Hematopoietic multipotent progenitor cell (in vitro differentiated cells): ENCODE measurements around the gene GPSM1. TPM values are rescaled to one million over a fixed set of nuclear protein-coding genes. Genes with fewer than 3 reads are reported as not detected.
"Not testable (repeated sequence)": the region's sequence is repeated elsewhere in the genome, so short reads cannot be mapped to it uniquely, and the experiment has no call there.

Experiments used
- DNase-seq, 3 donors: peaks; one replicate each; pipeline ENCODE4 v3.0.0-alpha.2; 2011 to 2015; ENCODE audit warnings: low read depth in 2 of 3, low spot score in 2 of 3
- total RNA-seq: library from RNA; depleted of rRNA; stranded (reverse); fragments of >200 nt; gene quantifications from one replicate; pipeline ENCODE4 v1.2.3, GENCODE V29; 2012

Gene GPSM1
- total RNA-seq, 1 donor: 85.6 TPM

DNA sequence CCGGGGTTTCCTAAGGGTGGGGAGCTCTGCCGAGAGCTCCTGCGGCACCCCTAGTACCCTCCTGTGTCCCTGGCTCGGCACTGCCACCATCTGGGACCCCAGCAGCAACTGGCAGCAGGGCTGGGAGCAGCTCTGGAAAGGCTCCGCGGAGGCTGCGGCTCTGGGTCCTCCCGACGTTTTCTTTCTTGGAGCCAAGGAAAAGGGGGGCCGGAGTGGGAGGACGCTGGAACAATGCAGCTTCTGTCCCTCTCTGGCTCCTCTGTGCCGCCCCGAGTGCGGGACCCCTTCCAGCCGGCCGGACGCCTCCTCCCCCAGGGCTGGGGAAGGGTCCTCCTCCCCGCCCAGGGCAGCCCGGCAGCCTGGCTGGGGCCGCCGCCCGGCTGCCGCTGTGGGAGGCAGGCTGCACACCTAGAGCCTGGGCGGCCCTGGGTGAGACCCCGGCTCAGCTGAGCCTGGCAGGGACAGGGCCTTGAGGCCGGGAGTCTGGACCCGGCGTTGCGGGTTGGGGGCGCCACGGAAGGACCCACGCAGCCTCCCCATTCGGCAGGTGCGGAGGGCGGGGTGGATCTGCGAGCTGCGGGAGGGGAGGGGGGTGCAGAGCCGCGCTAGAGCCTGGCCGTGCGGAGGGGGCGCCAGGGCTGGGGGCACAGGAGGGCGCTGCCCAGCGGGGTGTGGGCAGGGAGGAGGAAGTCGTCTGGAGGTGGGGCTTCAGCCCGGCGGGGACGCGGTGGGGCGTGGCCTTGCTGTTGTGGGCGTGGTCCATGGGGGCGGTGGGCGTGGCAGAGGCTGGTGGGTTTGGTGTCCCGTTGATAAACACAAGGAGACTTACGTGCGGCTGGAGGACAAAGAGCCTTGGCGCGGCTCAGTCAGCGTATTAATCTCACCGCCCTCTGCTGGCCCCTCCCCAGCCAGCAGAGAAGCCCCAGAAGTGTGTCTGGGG lies 15.1 kb downstream of the GPSM1 start:
- DNase-seq: peak in 2 of 3 donors; percentile 88 to 91

DNA sequence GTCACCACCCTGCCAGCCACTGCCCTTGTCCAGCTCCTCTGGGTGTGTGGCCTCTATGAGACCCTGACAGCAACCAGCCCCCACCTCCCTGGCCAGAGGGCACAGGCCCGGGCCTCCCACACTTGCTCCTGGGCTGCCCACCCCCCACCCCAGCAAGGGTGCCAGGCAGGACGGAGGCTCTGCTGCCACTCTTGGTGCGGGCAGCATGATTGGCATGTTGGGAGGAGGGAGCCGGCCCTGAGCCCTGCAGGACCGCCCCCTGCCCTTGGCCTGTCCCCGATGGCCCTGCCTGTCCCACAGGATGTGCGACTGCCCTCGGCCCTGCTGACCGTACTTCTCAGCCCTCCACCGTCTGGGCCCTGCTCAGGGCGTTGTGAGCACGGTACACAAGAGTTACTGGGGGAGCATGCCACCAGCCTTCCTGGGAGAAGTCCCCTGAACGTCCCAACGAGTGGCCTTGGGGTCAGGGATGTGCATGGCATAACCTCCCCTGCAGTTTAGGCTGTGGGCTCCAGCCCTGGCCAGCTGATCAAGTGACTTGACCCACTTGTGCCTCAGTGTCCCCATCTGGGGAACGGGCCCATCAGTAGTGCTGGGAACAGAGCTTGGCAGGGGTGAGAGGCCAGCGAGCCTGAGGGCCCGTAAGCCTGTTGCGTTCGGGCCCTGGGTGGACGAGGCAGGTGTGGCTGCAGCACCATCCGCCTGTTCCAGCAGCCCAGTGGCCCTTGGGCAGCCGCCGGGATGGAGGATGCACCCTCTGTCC lies 16.0 kb downstream of the GPSM1 start:
- DNase-seq: no peak

DNA sequence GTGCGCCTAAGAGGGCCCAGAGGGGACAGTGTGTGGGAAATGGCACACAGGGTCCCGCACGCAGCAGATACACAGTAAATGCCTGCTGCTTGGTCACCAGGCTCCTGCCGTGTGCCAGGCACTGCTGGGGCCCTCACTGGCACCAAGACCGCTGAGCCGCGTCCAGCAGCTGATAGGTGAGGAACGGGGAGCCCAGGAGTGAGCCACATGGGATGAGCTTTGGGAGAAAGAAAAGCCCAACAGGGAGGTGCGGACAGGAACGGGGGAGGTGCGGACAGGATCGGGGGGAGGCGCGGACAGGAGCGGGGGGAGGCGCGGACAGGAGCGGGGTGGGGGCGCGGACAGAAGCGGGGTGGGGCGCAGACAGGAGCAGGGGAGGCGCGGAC lies 16.5 kb downstream of the GPSM1 start:
- DNase-seq: no peak

DNA sequence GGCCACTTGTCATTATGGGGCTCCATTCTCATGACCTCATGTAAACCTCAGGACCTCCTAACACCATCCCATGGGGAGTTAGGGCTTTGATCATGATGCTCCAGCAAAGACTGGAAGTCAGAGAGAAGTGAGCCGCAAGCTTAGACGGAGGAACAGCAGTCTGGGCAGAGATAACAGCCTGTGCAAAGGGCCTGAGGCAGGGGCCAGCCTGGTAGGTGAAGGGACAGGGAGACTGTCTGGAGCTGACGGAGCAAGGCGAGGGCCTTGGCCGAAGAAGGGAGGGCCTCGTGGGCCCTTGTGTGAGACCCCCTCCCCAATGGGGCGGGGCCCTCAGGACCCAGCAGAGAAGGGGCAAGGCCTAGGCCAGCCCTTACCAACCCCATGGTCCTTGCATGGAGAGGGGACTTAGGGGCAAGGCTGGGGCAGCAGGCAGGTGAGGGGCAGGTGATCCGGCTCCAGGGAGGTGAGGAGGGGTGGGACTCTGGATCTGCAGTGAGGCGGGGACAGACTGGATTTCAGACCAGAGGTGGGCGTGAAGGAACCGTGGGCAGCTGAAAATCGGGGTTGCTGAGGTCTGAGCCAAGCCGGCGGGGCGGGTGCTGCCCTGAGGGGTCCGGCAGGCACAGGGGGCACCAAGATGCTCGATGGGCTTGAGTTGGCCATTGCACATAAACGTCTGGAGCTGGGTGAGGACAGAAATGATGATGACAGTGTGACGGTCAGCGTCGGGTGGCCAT lies 17.4 kb downstream of the GPSM1 start:
- no peak for DNase-seq

DNA sequence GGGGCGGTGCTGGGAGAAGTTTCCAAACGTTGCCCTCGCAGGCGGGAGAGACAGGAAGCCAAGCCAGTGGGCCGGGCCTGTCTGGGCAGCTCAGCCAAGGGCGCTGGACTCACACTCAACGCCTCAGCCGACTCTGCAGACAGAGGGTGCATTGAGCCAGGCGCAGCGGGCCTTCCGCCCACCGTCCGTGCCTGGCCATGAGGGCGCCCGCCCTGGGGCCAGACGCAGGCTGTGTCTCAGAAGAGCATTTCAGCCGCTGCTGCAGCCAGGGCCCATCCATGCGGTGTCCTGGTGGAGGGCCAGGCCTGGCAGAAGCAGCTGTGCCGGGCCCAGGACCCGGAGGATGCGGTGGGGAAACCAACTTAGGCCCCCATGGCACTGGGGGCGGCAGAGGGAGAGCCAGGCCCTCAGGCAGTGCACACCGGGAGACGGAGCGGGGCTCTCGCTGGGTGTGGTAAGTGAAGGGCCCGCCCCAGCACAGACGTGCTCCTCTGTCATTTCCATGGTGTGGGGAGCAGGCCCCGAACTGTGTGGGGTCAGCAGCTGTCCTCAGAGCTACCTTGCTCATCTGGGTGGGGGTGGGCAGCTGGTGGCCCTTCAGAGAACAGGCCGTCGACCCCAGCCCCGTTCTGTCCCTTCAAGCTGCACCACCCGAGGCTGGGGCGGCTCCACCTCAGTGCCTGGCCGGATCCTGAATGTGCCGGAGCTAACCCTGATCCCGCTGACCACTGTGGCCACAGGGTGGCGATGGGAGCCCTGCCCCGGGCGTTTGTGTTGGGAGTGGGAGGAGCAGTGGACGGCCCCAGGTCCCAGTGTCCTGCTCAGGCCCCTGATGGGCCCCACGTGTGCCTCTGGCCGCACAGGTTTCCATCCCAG lies 18.2 kb downstream of the GPSM1 start:
- DNase-seq: no peak

DNA sequence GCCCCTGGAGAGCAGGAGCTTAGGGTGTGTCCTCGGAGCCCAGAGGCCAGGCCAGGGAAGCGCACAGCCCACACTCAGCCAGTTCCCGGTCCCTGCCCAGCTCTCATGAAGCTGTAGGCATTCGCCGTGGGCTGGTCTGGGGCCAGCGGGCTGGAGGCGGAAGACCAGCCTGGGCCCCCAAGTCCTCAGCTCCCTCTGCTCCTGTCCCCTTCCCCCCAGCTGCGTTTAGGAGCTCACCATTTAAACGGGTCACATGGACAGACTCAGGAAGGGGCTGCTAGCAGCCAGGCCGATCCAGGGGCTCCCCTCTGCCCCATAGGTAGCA lies 18.8 kb downstream of the GPSM1 start:
- no peak for DNase-seq

DNA sequence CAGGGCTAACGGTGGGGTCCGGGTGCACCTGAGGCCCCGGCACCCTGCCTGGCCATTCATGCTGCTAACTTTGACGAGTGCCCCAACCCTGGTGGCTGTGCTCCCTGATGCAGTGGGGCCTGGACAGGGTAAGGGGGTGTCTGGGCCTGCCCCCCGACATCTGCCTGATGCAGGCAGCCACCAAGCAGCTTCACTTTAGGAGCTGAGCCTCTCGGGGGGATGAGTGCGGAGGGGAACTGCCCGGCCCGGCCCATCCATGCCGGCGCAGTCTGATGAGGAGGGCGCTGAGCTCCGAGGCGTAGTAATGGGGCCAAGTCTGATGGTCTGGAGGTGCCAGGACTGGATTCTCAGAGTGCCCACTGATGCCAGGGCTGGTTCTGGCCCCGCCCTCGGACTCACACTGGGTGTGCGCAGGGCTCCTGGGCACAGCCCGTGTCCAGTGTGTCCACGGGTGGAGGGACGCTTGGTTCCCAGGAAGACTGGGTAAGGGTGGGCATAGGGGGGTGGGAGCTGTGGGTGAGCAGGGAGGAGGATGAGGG lies 19.7 kb downstream of the GPSM1 start:
- no peak for DNase-seq

DNA sequence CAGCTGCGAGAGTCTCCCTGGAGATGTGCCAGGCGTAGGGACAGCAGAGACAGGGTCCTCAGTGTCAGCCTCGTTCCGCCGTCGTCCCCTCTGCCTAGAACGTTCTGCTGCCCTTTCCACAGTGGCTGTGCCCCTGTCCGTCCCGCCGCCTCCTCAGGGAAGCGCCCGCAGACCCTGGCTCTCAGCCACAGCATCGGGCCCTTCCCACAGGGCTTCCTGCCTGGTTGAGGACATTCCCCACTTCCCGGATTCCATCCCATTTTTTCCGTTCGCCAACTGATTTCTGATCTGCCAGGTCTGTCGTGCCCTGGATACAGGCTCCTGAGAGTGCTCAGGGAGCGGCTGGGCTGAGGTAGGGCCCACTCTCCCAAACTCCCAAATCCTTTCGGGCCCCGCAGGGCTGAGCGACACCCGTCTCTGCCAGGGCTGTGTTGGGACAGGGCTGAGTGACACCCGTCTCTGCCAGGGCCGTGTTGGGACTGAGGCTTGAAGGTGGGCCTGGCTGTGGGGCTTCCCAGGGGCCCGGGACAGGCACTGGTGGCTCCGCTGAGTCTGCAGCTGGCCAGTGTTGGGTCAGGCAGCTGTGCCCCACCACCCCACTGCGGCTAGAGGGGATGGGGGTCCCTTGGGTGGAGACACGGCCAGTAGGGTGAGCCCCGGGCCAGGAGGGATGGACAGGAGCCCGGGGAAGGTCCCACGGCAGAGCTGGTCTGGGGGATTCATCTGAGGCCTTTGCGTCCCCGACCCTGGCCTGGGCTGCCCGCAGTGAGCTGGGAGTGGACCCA lies 20.3 kb downstream of the GPSM1 start:
- DNase-seq: no peak

DNA sequence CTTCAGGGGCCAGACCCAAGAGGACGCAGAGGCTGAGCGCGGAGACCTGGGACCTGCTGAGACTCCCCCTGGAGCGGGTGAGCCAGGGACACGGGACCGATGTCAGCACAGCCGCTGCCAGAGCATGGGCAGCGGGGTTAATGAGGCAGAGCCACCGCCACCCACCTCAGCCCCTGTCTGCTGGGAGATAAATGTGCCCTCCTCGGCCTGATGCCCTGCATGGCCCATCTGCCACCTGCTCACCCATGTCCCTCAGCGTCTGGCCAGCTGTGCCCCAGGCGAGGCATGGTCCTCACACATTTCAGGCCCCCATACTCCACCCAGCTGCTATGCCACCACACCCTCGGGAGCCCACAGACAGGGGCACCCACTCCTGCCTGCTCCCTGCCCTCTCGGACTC lies 21.4 kb downstream of the GPSM1 start:
- no peak for DNase-seq

DNA sequence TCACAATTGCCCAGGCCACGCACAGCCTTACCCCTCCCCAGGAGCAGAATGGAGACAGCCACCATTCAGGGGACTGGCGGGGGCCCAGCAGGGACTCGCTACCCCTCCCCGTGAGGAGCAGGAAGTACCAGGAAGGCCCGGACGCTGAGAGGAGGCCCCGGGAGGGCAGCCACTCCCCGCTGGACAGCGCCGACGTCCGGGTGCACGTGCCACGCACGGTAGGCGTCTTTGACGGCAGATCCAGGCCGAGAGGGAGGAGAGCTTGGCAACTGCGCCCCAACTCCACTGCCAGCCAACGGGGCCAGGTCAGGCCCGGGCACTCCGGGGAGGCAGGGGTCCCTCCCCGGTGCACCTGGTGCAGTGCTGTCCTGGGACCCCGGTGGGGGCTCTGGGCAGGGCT lies 22.2 kb downstream of the GPSM1 start:
- no peak for DNase-seq

DNA sequence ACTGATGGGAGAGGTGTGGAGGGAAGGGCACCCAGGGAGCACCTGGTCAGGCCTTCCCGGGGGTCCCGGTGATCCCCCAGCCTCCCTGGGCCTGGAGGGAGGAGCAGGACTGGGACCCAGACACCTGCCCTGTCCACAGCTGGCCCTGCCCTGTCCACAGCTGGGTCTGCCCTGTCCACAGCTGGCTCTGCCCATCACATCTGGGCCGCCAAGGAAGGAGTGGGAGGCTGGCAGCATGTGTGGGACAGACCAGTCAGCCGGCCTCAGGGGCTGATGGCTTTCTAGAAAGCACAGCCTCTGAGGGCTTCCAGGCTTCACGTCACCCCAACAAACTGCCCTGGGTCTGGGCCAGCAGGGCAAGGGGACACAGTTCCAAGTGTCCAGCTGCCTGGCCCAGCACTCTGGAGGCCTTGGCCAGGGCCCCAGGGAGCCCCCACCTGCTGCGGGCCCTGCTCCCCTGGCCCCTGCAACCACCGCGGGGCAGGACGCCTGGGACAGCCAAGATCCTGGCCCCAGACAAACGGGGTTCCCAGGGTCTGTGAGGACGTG lies 24.0 kb downstream of the GPSM1 start:
- DNase-seq: no peak

DNA sequence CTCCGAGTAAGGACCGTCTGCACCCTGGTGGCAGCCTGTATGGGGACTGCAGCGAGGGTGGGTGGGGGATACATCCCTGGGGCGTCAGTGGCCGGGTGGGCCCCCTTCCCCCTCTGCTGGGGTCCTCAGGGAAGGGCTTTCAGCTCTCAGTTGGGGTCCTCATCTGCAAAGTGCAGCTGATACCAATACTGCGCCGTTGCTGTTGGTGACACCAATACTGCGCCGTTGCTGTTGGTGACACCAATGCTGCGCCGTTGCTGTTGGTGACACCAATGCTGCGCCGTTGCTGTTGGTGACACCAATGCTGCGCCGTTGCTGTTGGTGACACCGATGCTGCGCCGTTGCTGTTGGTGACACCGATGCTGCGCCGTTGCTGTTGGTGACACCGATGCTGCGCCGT lies 24.5 kb downstream of the GPSM1 start:
- DNase-seq: not testable (repeated sequence)

DNA sequence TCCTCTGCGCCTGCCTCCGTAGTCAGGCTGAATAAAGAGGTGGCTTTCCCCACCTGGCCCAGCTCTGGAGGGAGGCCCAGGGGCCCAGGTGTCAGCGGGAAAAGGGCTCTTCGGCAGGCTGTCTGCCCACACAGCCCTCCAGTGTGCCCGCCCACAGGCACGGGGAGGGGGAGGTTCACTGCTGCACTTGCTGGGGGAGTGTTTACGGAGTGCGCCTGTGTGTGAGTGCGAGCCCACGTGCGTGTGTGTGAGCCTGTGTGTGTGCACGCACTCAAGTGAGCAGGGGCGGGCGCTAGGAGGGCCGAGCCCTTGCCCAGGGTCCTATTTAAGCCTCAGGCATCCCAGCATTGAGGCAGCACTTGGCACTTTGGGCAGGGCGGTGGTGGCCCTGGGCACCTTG lies 25.3 kb downstream of the GPSM1 start:
- no peak for DNase-seq

DNA sequence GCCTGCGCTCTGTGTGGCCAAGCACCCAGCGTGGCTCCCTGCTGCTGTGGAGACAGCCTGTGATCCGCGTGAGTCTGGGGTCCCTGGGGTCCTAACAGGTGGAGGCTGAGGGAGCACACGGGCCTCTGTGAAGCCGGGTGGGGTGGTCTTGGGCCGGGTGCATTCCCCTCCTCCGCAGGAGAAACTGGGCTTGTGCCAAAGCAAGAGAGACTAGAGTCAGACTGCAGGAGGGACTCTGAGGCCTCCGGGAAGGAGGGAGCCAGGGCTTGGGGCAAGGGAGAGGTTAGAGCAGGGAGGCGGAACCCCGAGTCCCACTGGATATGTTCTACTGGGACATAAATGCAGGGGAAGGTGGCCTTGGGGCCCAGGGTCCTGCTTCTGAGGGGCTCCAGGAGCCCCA lies 25.7 kb downstream of the GPSM1 start:
- no peak for DNase-seq

DNA sequence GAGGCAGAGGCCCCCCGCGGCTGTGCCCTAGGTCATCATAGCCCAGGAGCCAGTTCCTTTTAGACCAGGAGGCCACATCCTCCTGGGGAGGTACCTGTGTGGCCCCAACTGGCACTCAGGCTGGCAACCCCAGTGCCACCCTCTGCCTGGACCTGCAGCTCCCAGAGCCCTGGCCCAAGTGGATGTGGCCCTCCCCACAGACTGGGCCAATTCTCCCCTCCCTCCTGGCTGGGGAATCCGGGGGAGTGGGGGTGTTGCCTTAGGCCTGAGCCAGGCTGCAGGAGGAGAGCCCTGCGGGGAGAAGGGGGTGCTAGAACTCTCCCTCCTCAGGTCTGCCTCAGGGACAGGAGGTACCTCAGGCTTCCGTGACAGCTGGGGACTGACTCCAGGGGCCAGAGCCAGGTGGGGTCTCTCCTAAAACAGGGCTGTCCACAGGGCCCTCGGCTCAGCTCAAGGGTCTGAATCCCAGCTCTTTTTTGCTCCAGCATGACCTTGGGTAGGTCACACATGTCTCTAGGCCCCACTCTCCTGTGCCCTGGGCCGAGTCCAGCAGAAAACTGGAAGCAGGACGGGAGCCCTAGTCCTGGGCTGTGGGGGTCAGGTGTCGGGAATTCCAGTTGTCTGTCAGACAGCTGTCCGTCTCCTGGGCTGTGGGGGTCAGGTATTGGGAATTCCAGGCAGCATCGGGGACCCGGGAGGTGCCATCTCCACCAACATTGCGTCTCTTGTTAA lies 26.6 kb downstream of the GPSM1 start:
- no peak for DNase-seq

DNA sequence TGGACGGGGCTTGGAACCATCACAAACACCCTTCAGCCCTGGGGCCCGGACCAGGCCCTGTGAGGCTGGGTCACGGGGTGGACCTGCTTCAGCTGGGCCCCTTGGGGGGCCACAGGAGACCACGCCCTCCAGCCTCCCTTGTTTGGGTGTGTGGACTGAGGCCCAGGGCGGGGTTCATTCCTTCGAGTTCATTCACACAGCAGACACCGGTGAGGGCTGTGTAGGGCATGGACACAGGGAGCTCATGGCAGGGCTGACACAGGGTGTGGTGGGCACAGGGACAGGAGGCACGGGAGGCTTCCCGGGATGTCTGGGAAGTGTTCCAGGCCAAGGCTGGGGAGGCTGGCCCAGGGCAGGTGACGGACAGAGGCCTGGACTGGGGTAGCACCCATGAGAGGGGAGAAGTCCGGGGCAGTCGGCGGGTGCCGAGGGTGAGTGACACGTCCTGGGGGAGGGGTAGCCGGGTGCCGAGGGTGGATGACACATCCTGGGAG lies 27.3 kb downstream of the GPSM1 start:
- DNase-seq: no peak

DNA sequence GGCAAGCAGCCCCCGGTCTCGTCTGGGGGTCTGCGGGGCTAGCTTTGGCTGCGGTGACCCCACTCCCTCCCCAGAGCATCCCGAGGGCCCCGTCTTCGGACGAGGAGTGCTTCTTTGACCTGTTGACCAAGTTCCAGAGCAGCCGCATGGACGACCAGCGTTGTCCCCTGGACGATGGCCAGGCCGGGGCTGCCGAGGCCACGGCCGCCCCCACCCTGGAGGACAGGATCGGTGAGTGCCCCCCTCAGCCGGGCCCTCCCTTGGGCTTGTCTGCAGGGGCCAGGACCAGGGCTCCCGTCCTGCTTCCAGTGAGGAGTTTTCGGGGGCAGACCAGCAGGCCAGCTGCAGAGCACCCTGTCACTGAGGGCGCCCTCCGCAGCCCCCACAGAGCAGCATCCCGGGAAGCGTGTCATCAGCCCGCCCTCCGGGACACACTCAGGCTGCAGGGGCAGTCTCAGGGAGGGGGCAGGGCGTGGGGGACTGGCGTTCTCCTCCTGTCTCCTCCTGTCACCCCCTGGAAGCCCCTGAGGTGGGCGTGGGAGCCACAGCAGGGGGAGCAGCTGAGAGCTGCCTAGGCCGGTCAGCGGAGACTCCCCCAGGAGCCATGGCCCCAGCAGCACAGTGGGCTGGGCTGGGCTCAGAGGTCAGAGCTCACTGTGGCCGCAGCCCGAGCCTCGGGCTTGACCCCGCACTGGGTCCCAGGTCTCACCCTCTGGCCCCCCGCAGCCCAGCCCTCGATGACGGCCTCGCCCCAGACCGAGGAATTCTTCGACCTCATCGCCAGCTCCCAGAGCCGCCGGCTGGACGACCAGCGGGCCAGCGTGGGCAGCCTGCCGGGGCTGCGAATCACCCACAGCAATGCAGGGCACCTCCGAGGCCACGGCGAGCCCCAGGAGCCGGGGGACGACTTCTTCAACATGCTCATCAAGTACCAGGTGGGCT lies 28.5 kb downstream of the GPSM1 start:
- no peak for DNase-seq
